Natural killer cell treated with Interleukin-12 subunit alpha and Interleukin-12 subunit beta and Interleukin-15 and Interleukin-18, amount 100 ng/mL, for 72 hours (primary cell): Measurements from ENCODE around the gene SORCS2. TPM values are rescaled to one million over a fixed set of nuclear protein-coding genes. Genes with fewer than 3 reads are reported as not detected.

ENCODE experiments used
- ATAC-seq, 2 donors: fragments of 150-1000 bp; cut with Tn5 transposase in 1 of 2; sonication (Bioruptor Pico), chemical (Tn5 transposase) in 1 of 2; 2 replicates each; pipeline ENCODE4 v1.10.0; 2021
- DNase-seq: peaks from one replicate; pipeline ENCODE4 v3.0.0; 2022; ENCODE audit warnings: low spot score
- H3K27ac Mint-ChIP-seq, 2 donors: 1 replicate in 1 of 2; 2 replicates in 1 of 2; pipeline ENCODE4 v1.8.0; 2022; ENCODE audit warnings: mixed read lengths in 2 of 2, mild to moderate bottlenecking in 1 of 2, moderate library complexity in 1 of 2
- H3K27me3 Mint-ChIP-seq, 2 donors: 1 replicate in 1 of 2; 2 replicates in 1 of 2; pipeline ENCODE4 v1.8.0; 2022; ENCODE audit warnings: mixed read lengths in 2 of 2
- H3K36me3 Mint-ChIP-seq: one replicate; pipeline ENCODE4 v1.8.0; 2022; ENCODE audit warnings: mixed read lengths
- H3K4me1 Mint-ChIP-seq, 2 donors: 1 replicate in 1 of 2; 2 replicates in 1 of 2; pipeline ENCODE4 v1.8.0; 2022; ENCODE audit warnings: low read depth in 2 of 2, mixed read lengths in 2 of 2, mild to moderate bottlenecking in 1 of 2
- H3K4me3 Mint-ChIP-seq: one replicate; pipeline ENCODE4 v1.8.0; 2022; ENCODE audit warnings: mixed read lengths
- H3K9me3 Mint-ChIP-seq: 2 replicates; pipeline ENCODE4 v1.8.0; 2022; ENCODE audit warnings: mixed read lengths
- total RNA-seq, 2 donors: library from RNA; stranded (reverse); gene quantifications; one replicate each; pipeline ENCODE4 v1.2.3, GENCODE V29; 2022

Gene SORCS2
- total RNA-seq, 2 donors from 2014 or later, result 0.17 to 0.21 TPM

DNA sequence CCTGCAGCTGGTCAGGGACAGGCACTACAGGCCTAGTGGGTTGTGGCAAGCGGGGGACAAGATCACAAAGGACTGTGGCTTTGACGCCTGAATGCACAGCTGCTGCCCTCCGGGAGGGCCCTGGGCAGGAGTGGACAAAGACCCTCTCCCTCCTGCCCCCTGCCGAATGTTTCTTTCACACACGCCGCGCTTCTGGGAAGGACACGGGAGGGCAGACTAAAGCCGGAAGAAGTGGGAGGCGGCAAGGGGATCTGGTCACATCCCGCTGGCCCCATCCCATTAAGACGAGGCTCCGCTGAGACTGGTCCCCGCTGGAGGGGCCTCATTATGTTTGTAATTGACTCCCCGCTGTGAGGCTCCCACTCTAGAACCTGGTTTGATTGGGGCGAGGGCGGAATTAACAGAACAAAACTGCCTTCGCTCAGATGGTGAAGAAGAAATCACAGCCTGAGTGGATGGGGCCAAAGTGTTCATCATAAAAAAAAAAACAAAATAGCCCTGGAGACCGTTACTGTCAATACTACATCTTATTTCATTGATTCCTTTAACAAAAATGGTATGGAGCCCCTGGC is 280.2 kb downstream of the SORCS2 start:
- H3K4me3 Mint-ChIP-seq, result no peak overlapping the region
- peaks cover 15 to 19% of the 10 kb centered on the region in 2 donors for H3K27me3 Mint-ChIP-seq
- no peaks in the 10 kb centered on the region for H3K9me3 Mint-ChIP-seq
- ATAC-seq (no peak), DNase-seq (no peak)
- peaks cover 6 to 10% of the 10 kb centered on the region in 2 donors for H3K4me1 Mint-ChIP-seq
- no peaks in the 10 kb centered on the region for H3K36me3 Mint-ChIP-seq
- H3K27ac Mint-ChIP-seq, result no peak overlapping the region

DNA sequence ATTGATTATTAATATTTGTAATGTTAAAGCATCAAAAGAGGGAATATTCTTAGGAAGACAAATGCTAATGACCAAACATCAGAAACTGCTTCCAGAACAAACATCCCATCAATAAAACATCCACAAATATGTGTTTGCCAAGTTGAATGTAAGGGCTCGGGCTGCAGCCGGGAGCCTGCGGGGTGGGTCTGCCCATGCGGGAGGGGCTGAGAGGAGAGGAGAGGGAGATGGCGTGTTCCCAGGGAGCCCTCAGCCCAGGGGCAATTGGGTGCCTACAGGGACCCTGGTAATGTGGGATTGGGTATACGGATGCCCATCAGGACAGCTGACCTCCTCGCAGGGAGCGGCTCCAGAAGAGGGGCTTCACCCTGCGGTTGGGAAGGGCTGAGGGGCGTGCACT is 280.7 kb downstream of the SORCS2 start:
- peaks cover 6 to 10% of the 10 kb centered on the region in 2 donors for H3K4me1 Mint-ChIP-seq
- no peaks in the 10 kb centered on the region for H3K9me3 Mint-ChIP-seq
- no peak for DNase-seq
- H3K4me3 Mint-ChIP-seq, result no peak overlapping the region
- no peak for ATAC-seq
- no peaks in the 10 kb centered on the region for H3K36me3 Mint-ChIP-seq
- no peak overlapping the region for H3K27ac Mint-ChIP-seq
- H3K27me3 Mint-ChIP-seq, result peaks cover 15 to 19% of the 10 kb centered on the region in 2 donors

DNA sequence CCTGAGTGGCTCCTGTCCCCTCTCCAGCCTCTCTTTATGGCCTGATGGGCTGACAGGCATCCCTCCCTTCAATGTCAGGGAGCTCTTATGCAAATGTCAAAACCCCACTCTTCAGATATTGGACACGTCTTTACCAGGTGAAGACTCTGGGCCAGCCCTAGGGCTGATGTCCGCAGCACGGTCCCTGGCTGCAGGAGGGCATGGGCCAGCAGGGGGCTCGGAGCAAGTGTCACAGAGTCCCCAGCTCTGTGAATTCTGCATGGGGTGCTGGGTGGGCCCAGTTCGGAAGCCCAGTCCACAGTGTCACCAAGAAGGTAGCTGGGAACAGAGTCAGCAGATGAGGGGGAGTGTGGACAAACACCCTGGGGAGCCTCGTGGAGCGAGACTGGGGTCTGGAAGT is 282.0 kb downstream of the SORCS2 start:
- H3K36me3 Mint-ChIP-seq, result no peaks in the 10 kb centered on the region
- no peak for ATAC-seq

DNA sequence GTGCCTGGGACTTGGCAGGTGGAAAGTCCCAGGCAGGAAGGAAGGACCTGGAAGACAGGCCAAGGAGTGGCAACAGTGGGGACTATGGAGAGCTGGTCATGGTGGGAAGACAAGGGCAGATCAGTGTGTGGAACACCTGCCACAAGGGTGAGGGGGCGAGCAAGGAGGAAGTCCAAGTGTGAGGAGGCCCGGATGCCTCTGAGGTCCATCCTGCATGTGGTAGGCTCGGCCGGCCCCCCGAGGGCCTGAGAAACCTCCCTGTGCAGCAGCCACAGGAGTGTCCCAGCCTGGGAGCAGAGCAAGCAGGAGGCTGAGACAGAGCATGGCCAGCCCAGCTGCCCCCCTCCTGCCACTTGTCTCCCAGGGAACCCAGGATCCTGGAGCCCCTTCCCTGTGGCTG is 282.9 kb downstream of the SORCS2 start:
- ATAC-seq (no peak), DNase-seq (no peak)
- peaks cover 0 to 5% of the 10 kb centered on the region in 2 donors for H3K4me1 Mint-ChIP-seq
- H3K27me3 Mint-ChIP-seq, result peaks cover 7 to 11% of the 10 kb centered on the region in 2 donors
- H3K4me3 Mint-ChIP-seq, result no peak overlapping the region
- H3K9me3 Mint-ChIP-seq, result no peaks in the 10 kb centered on the region
- H3K36me3 Mint-ChIP-seq, result no peaks in the 10 kb centered on the region
- H3K27ac Mint-ChIP-seq, result no peak overlapping the region

More for the DNA sequence above, 282.0 kb downstream of the SORCS2 start:
- Mint-ChIP-seq H3K4me1 (peaks cover 0 to 5% of the 10 kb centered on the region in 2 donors), H3K9me3 (no peaks in the 10 kb centered on the region), H3K27ac (no peak overlapping the region), H3K27me3 (peaks cover 7 to 14% of the 10 kb centered on the region in 2 donors), H3K4me3 (no peak overlapping the region)
- no peak for DNase-seq

DNA sequence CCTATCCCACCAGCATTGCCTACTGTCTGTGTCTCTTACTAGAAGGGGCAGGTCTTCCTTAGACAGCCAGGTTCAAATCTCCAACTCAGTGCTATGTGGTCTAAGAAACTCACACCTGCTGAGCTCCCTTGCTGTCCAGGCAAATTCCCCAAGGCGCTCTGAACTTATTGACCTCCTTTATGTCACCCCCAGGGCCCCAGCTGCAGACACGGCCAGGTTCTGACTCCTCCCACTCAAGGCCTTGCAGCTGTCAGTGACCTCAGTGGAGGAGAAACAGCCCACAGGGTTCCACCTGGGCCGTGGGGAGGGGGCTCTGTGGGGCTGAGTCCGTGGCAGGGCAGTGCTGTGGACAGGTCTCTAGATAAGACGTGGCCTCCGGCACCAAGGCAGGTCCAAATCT is 284.5 kb downstream of the SORCS2 start:
- Mint-ChIP-seq H3K27ac (no peak overlapping the region), H3K9me3 (no peaks in the 10 kb centered on the region), H3K36me3 (no peaks in the 10 kb centered on the region), H3K4me1 (peaks cover 0 to 5% of the 10 kb centered on the region in 2 donors), H3K27me3 (peaks cover 5 to 6% of the 10 kb centered on the region in 2 donors), H3K4me3 (no peak overlapping the region)
- DNase-seq, result no peak
- ATAC-seq, result no peak

DNA sequence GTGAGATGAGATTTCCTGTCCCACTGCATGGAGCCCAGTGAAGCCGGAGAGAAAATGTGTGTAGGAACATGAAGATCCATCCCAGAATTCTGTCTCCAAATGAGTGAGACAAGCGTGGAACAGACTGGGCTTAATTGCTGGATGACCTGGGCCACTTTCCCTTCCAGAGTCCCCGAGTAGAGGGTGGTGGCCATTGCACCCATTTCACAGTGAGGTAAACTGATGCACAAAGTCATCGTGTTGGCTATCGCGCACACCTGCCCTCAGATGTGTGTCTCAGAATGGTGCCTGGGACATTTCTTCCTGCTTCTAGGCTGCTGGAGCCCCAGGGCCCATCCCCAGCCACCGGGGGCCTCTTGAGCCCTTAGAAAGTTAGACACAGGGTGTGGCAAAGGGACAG is 285.4 kb downstream of the SORCS2 start:
- ATAC-seq (no peak), DNase-seq (no peak)
- H3K27ac Mint-ChIP-seq, result no peak overlapping the region
- no peak overlapping the region for H3K4me3 Mint-ChIP-seq
- no peaks in the 10 kb centered on the region for H3K36me3 Mint-ChIP-seq
- no peaks in the 10 kb centered on the region for H3K4me1 Mint-ChIP-seq
- H3K27me3 Mint-ChIP-seq, result no peaks in the 10 kb centered on the region
- H3K9me3 Mint-ChIP-seq, result no peaks in the 10 kb centered on the region

DNA sequence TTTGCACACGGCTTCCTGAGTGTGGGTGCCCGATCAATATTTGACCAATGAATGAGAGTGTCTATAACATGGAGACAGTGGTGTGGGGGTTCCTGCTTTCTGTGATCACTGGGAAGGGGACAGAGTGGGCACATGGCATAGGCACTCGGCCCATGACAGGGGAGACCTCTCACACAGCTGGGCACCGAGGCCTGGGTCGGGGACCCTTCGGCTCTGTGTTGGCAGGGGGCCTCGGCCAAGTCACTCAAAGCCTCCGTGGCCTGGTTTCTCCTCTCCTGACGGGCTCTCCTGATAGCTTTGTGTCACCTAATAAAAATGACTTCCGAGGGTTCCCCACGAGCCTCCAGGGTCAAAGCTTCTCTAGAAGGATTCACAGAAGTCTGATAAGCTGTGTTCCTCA is 286.3 kb downstream of the SORCS2 start:
- Mint-ChIP-seq H3K4me1 (no peaks in the 10 kb centered on the region), H3K27me3 (no peaks in the 10 kb centered on the region), H3K4me3 (no peak overlapping the region), H3K9me3 (no peaks in the 10 kb centered on the region), H3K27ac (no peak overlapping the region), H3K36me3 (no peaks in the 10 kb centered on the region)
- DNase-seq, result no peak
- ATAC-seq, result no peak

DNA sequence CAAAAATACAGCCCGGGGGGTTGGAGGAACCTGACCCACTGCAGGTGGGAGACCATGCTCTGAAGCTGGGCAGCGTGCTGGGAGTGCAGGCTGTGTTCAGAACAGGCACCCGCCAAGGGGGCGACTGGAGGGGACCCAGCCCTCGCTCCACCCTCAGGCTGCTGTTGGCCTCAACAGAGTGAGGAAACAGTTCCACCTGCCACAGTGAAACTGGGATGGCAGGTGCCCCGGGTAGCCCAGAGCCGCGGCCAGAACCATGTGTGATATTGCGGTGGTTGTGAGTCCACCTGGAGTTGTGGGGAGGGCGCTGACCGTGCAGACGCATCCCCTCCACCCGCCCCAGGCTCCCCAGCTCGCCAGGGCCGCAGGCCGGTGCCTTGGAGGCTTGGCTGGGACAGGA is 288.1 kb downstream of the SORCS2 start:
- Mint-ChIP-seq H3K36me3 (no peaks in the 10 kb centered on the region), H3K4me1 (no peaks in the 10 kb centered on the region), H3K27me3 (peaks cover 0 to 3% of the 10 kb centered on the region in 2 donors), H3K4me3 (no peak overlapping the region), H3K27ac (no peak overlapping the region), H3K9me3 (no peaks in the 10 kb centered on the region)
- no peak for ATAC-seq
- DNase-seq, result no peak

DNA sequence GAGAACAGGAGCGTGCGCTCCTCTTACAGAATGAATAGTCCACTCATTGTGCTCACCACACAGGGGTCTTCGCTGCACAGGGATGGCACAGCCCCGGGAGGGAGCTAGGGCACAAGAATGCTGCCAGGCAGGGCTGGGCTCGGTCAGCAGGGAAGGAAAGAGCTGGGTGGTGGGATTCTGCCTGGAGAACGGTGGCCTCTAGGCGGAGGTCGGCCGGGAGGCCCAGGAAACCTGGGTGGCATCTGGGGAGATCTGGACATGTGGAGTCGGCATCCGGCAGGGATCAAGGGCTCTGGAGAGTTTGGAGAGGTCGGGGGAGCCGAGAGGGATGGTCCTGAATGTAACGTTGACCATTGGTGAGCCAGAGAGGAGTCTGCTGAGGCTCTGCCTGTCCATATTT is 288.9 kb downstream of the SORCS2 start:
- DNase-seq, result no peak
- no peak for ATAC-seq
- H3K4me3 Mint-ChIP-seq, result no peak overlapping the region
- no peak overlapping the region for H3K27ac Mint-ChIP-seq
- H3K4me1 Mint-ChIP-seq, result no peaks in the 10 kb centered on the region
- H3K36me3 Mint-ChIP-seq, result no peaks in the 10 kb centered on the region
- H3K9me3 Mint-ChIP-seq, result no peaks in the 10 kb centered on the region
- H3K27me3 Mint-ChIP-seq, result peaks cover 0 to 3% of the 10 kb centered on the region in 2 donors

DNA sequence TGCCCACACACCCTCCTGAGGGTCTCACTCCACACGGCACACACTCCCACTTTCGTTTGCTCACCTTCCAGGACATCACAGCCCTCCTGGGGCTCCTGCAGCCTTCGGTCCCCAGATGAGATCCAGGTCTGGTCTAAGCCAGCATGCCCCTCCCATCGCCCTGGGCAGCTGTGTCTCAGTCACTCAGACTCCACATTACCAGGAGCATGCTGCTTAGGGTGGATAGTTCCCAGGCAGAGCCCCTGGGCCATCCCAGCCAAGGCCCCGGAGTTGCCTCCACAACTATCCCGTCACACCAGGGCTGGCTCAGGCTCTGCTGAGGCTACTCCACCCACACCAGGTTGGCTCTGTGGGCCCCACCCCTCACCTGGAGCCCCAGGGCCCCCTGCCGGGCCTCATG is 292.8 kb downstream of the SORCS2 start:
- Mint-ChIP-seq H3K36me3 (no peaks in the 10 kb centered on the region), H3K27me3 (peaks cover 0 to 17% of the 10 kb centered on the region in 2 donors), H3K4me3 (no peak overlapping the region), H3K9me3 (no peaks in the 10 kb centered on the region), H3K27ac (no peak overlapping the region), H3K4me1 (peaks cover 0 to 3% of the 10 kb centered on the region in 2 donors)
- DNase-seq (no peak), ATAC-seq (no peak)

DNA sequence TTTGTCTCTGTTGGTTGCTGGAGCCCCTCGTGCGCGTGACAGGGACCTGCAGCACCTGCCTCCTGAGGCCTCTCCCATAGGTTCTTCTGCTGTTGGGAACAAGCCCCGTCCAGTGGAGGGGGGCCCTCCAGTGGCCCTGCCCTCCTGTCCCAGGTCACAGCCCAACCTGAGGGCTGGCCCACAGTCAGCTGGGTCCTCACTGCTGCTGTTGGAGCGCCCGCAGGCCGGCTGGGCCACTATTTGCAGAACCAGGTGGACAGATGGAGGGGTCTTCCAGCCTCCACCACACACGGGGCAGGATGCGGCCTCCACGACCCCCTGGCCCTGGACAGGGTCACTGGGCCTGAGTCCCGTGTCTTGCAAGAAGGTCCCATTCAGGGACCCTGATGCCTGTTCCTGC is 293.8 kb downstream of the SORCS2 start:
- Mint-ChIP-seq H3K27ac (no peak overlapping the region), H3K36me3 (no peaks in the 10 kb centered on the region), H3K9me3 (no peaks in the 10 kb centered on the region), H3K4me1 (peaks cover 0 to 3% of the 10 kb centered on the region in 2 donors), H3K4me3 (no peak overlapping the region), H3K27me3 (peaks cover 0 to 17% of the 10 kb centered on the region in 2 donors)
- DNase-seq (no peak), ATAC-seq (peak; percentile 5 to 40)

DNA sequence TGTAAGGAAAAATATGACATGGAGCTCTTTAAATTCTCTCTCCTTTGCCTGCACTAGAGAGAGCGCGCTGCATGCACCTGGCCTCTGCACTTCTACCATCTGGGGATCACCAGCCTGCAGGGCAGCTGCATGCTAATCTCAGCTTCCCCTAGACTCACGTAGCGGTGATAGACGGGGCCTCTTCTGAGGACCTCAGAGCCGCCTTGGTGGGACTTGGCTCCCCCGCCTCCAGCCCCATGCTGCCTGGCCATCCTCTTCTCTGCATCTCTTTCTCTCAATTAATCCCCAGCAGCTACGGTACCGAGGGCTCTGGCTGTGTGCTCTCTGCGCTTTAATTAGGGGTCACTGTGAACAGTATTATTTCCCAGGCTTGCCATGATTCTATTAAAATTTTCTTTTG is 295.2 kb downstream of the SORCS2 start:
- DNase-seq, result no peak
- no peaks in the 10 kb centered on the region for H3K9me3 Mint-ChIP-seq

DNA sequence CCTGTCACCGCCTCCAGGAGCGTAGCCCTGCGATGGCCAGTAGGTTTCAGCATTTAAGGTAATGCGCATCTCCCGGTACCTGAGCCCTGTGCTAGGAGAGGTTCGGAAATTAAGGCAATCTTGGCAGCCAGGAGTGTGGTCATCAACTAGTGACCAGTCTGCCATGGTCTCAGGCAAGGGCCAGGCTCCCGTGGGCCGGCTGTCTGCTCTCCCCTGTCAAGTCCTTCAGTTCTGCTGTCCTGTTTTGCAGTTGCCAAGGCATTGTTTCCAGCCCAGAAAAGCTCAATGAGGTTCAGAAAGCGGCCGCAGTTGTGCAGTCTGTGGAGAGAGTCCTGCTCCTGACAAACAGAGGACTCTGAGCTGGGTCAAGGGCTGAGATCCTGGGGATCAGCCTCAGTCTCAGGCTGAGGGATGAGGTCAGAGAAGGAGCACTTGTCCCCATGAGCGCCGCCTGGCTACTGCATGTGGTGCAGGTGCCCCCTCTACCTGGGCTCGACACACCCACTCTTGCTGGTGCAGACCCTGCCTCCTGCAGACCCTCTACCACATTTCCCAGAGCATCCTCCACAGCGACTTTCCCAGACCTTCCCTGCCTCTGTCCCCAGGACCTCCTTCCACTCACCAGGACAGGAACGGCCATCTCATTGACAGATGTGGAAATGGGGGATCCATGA is 295.8 kb downstream of the SORCS2 start:
- no peak overlapping the region for H3K27ac Mint-ChIP-seq
- DNase-seq, result no peak
- H3K9me3 Mint-ChIP-seq, result no peaks in the 10 kb centered on the region
- H3K4me3 Mint-ChIP-seq, result no peak overlapping the region
- H3K27me3 Mint-ChIP-seq, result peaks cover 0 to 17% of the 10 kb centered on the region in 2 donors
- no peaks in the 10 kb centered on the region for H3K36me3 Mint-ChIP-seq
- ATAC-seq, result no peak
- H3K4me1 Mint-ChIP-seq, result peaks cover 0 to 3% of the 10 kb centered on the region in 2 donors

More for the DNA sequence above, 295.2 kb downstream of the SORCS2 start:
- Mint-ChIP-seq H3K4me1 (peaks cover 0 to 3% of the 10 kb centered on the region in 2 donors), H3K27me3 (peaks cover 0 to 17% of the 10 kb centered on the region in 2 donors), H3K27ac (no peak overlapping the region), H3K4me3 (no peak overlapping the region), H3K36me3 (no peaks in the 10 kb centered on the region)
- ATAC-seq, result no peak

DNA sequence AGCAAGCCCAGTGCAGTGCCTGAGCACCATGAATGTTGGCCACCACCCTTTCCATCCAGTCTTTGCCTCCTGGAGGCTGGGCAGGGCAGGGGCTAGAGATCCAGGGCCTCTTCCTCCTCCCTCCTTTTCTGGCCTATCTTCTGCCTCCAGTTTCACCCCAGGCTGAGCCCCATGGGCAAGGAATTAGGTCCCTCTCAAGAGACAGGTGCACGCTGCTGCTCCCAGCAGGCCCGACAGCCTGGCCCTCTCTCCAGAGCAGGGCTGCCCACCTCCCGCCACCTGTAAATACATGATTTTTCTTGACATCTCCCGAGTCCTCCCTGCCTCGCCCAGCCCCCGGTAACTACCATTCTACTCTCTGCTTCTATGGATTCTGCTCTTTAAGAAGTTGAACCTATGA is 299.6 kb downstream of the SORCS2 start:
- H3K36me3 Mint-ChIP-seq, result no peaks in the 10 kb centered on the region
- no peak overlapping the region for H3K4me3 Mint-ChIP-seq
- peaks cover 0 to 3% of the 10 kb centered on the region in 2 donors for H3K4me1 Mint-ChIP-seq
- DNase-seq, result no peak
- ATAC-seq, result no peak
- no peak overlapping the region for H3K27ac Mint-ChIP-seq
- H3K9me3 Mint-ChIP-seq, result no peaks in the 10 kb centered on the region
- H3K27me3 Mint-ChIP-seq, result peaks cover 0 to 14% of the 10 kb centered on the region in 2 donors
